Umbilical cord (tissue), 2 donors: ENCODE results near the gene STK33. TPM values are rescaled to one million over a fixed set of nuclear protein-coding genes. Genes with fewer than 3 reads are reported as not detected.

Experiments used
- DNase-seq: peaks from one replicate; pipeline ENCODE4 v3.0.0-alpha.2; 2015; ENCODE audit warnings: low spot score
- total RNA-seq: library from RNA; depleted of rRNA; stranded (reverse); fragments of >200 nt; gene quantifications from one replicate; pipeline ENCODE4 v1.2.3, GENCODE V29; 2014; ENCODE audit warnings: low replicate concordance; ENCODE audit not compliant: insufficient read depth

Gene STK33
- total RNA-seq, 1 donor from 2014 or later = 17.8 TPM

- DNase-seq = peak; percentile 99
Observed at GRCh38 chr11:8604078-8604723, 10.2 kb upstream of the STK33 start.

- DNase-seq = no peak
Observed at GRCh38 chr11:8603696-8604077, 9.7 kb upstream of the STK33 start.

GRCh38 chr11:8601376-8602133, 7.5 kb upstream of the STK33 start:
- no peak for DNase-seq

- DNase-seq = no peak
Observed at GRCh38 chr11:8598506-8598905, 4.5 kb upstream of the STK33 start.

- DNase-seq = no peak
Observed at GRCh38 chr11:8597182-8597581, 3.2 kb upstream of the STK33 start.

GRCh38 chr11:8596504-8597046, 2.5 kb upstream of the STK33 start:
- no peak for DNase-seq

- no peak for DNase-seq
Observed at GRCh38 chr11:8593455-8593854, 573 bp downstream of the STK33 start.

GRCh38 chr11:8587915-8588314, 6.1 kb downstream of the STK33 start:
- DNase-seq = no peak

GRCh38 chr11:8586805-8587204, 7.2 kb downstream of the STK33 start:
- no peak for DNase-seq

- no peak for DNase-seq
Observed at GRCh38 chr11:8586184-8586583, 7.8 kb downstream of the STK33 start.

- no peak for DNase-seq
Observed at GRCh38 chr11:8584511-8584910, 9.5 kb downstream of the STK33 start.

GRCh38 chr11:8584082-8584481, 9.9 kb downstream of the STK33 start:
- peak; percentile 21 for DNase-seq

- no peak for DNase-seq
Observed at GRCh38 chr11:8581300-8581699, 12.7 kb downstream of the STK33 start.

GRCh38 chr11:8577791-8578581, 16.0 kb downstream of the STK33 start:
- no peak for DNase-seq

- DNase-seq = no peak
Observed at GRCh38 chr11:8574798-8575197, 19.2 kb downstream of the STK33 start.

GRCh38 chr11:8573777-8574176, 20.3 kb downstream of the STK33 start:
- no peak for DNase-seq

- no peak for DNase-seq
Observed at GRCh38 chr11:8567602-8568198, 26.3 kb downstream of the STK33 start.

- peak; percentile 71 for DNase-seq
Observed at GRCh38 chr11:8566613-8567210, 27.3 kb downstream of the STK33 start.

- DNase-seq = no peak
Observed at GRCh38 chr11:8564526-8564925, 29.5 kb downstream of the STK33 start.

GRCh38 chr11:8561461-8561860, 32.6 kb downstream of the STK33 start:
- no peak for DNase-seq

- no peak for DNase-seq
Observed at GRCh38 chr11:8558436-8558835, 35.6 kb downstream of the STK33 start.
